Panc1 (cell line): ENCODE results near the gene HMCN2.

Source experiments
- CTCF ChIP-seq: fragments of 450-650 bp; IDR thresholded peaks from 2 replicates; pipeline ENCODE4 v1.5.1; 2017; ENCODE audit warnings: mild to moderate bottlenecking
- POLR2AphosphoS5 ChIP-seq: IDR thresholded peaks from 2 replicates; pipeline ENCODE4 v1.6.1; 2012; ENCODE audit warnings: mild to moderate bottlenecking, low read depth, low read length, moderate library complexity
- REST ChIP-seq, 2 experiments: IDR thresholded peaks; 2 replicates each; pipeline ENCODE4 v1.6.1; 2011 to 2012; ENCODE audit warnings: low read depth in 2 of 2, control low read depth in 1 of 2, low read length in 1 of 2, mild to moderate bottlenecking in 1 of 2, moderate library complexity in 1 of 2; ENCODE audit not compliant: insufficient read depth in 1 of 2

DNA sequence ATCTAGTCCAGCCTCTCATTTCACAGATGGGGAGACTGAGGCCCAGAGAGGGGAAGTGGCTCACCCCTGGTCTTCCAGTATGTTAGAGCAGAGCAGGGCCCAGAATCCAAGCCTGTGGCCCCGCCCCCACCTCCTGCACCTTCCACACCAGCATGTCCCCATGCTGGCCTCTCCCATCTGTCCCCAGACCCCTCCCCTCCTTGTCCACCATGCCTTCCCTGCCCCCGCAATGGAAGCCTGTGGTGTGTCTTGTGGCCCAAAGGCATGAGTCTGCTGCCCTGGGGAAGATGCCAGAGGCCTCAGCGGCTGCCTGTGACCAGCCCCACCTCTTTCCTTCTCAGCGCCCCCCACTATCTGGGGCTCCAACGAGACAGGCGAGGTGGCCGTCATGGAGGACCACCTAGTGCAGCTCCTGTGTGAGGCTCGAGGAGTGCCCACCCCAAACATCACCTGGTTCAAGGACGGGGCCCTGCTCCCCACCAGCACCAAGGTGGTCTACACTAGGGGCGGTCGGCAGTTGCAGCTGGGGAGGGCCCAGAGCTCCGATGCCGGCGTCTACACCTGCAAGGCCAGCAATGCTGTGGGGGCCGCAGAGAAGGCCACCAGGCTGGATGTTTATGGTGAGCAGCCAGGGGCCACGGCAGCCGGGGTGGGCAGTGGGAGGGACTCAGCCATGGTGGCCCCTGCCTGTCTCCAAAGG lies 87.2 kb downstream of the HMCN2 start:
- TF ChIP-seq REST (IDR thresholded peaks at IDR 0.05; ENCODE audit: insufficient read depth in 1 of 2, low read depth in 2 of 2, low read length in 1 of 2): no peak
- no peak for TF ChIP-seq CTCF
- no peak for TF ChIP-seq POLR2AphosphoS5
